ENCODE results near the gene RNU6-9. TPM values are rescaled to one million over a fixed set of nuclear protein-coding genes. Genes with fewer than 3 reads are reported as not detected.
A peak's percentile ranks its signal among the peaks of the same experiment; 100 is the strongest.

The RNU6-9 gene
- total and polyA plus RNA-seq, 2 donors: not detected

- no peak for DNase-seq (ENCODE audit: extremely low spot score)
- Histone ChIP-seq H3K4me3 (ENCODE audit: low read depth, low read length) (peak overlapping the region; percentile 31), H3K27ac (ENCODE audit: low read depth) (peak overlapping the region; percentile 86), H3K4me1 (ENCODE audit: insufficient read depth) (no peaks in the 10 kb centered on the region), H3K36me3 (ENCODE audit: insufficient read depth) (no peaks in the 10 kb centered on the region)
- 47% methylated on average over 64 of the region's 64 CpGs for WGBS
Measured at GRCh38 chr19:940591-941291, 47.5 kb downstream of the RNU6-9 start.

GRCh38 chr19:941292-942132 is 48.2 kb downstream of the RNU6-9 start:
- Histone ChIP-seq H3K4me1 (ENCODE audit: insufficient read depth) (no peaks in the 10 kb centered on the region), H3K27ac (ENCODE audit: low read depth) (no peak overlapping the region), H3K4me3 (ENCODE audit: low read depth, low read length) (peak overlapping the region; percentile 31), H3K36me3 (ENCODE audit: insufficient read depth) (no peaks in the 10 kb centered on the region)
- DNase-seq (ENCODE audit: extremely low spot score): no peak
- WGBS: 77% methylated on average over 45 of the region's 45 CpGs

- Histone ChIP-seq H3K4me3 (ENCODE audit: low read depth, low read length) (no peak overlapping the region), H3K36me3 (ENCODE audit: insufficient read depth) (no peaks in the 10 kb centered on the region), H3K27ac (ENCODE audit: low read depth) (no peak overlapping the region), H3K4me1 (ENCODE audit: insufficient read depth) (no peaks in the 10 kb centered on the region)
- 92% methylated on average over 32 of the region's 32 CpGs for WGBS
- DNase-seq (ENCODE audit: extremely low spot score): no peak
Measured at GRCh38 chr19:942133-942645, 48.9 kb downstream of the RNU6-9 start.

Small RNA genes within 50 kb of the gene (small RNA-seq; reads per million reads assigned to genes)
- gene RNU6-9: 0.09 reads per million

Other genes with a start within 250 kb of the RNU6-9 start
- gene RNF126, start 230.3 kb upstream of the RNU6-9 start, total RNA-seq: 8.6 TPM
- gene RNF126, start 230.3 kb upstream of the RNU6-9 start, polyA plus RNA-seq: 41.8 TPM
- 23.3 TPM for gene FSTL3, start 217.1 kb upstream of the RNU6-9 start, total RNA-seq
- 86.9 TPM for gene FSTL3, start 217.1 kb upstream of the RNU6-9 start, polyA plus RNA-seq
- gene PRSS57, start 198.0 kb upstream of the RNU6-9 start, total RNA-seq: not detected
- gene PRSS57, start 198.0 kb upstream of the RNU6-9 start, polyA plus RNA-seq: not detected
- gene PALM, start 184.5 kb upstream of the RNU6-9 start, total RNA-seq: 23.6 TPM
- gene PALM, start 184.5 kb upstream of the RNU6-9 start, polyA plus RNA-seq: 69.3 TPM
- 1.4 TPM for gene MISP, start 142.4 kb upstream of the RNU6-9 start, total RNA-seq
- 0.91 TPM for gene MISP, start 142.4 kb upstream of the RNU6-9 start, polyA plus RNA-seq
- gene PTBP1, start 96.0 kb upstream of the RNU6-9 start, total RNA-seq: 104 TPM
- gene PTBP1, start 96.0 kb upstream of the RNU6-9 start, polyA plus RNA-seq: 108 TPM
- gene PLPPR3, start 71.5 kb upstream of the RNU6-9 start, total RNA-seq: 2.1 TPM
- gene PLPPR3, start 71.5 kb upstream of the RNU6-9 start, polyA plus RNA-seq: 0.03 TPM
- not detected for gene AZU1, start 65.6 kb upstream of the RNU6-9 start, total RNA-seq
- gene AZU1, start 65.6 kb upstream of the RNU6-9 start, polyA plus RNA-seq: 0.15 TPM
- 0.26 TPM for gene PRTN3, start 52.5 kb upstream of the RNU6-9 start, total RNA-seq
- gene PRTN3, start 52.5 kb upstream of the RNU6-9 start, polyA plus RNA-seq: 0.08 TPM
- not detected for gene ELANE, start 41.2 kb upstream of the RNU6-9 start, total RNA-seq
- 5.7 TPM for gene ELANE, start 41.2 kb upstream of the RNU6-9 start, polyA plus RNA-seq
- gene CFD, start 33.8 kb upstream of the RNU6-9 start, total RNA-seq: 84.4 TPM
- gene CFD, start 33.8 kb upstream of the RNU6-9 start, polyA plus RNA-seq: 2,164 TPM
- gene MED16, start 297 bp upstream of the RNU6-9 start, total RNA-seq: 21.2 TPM
- gene MED16, start 297 bp upstream of the RNU6-9 start, polyA plus RNA-seq: 59.8 TPM
- gene R3HDM4, start 19.7 kb downstream of the RNU6-9 start, total RNA-seq: 16.0 TPM
- 62.3 TPM for gene R3HDM4, start 19.7 kb downstream of the RNU6-9 start, polyA plus RNA-seq
- not detected for gene KISS1R, start 23.8 kb downstream of the RNU6-9 start, total RNA-seq
- gene KISS1R, start 23.8 kb downstream of the RNU6-9 start, polyA plus RNA-seq: 0.28 TPM
- gene ARID3A, start 32.6 kb downstream of the RNU6-9 start, total RNA-seq: 9.1 TPM
- gene ARID3A, start 32.6 kb downstream of the RNU6-9 start, polyA plus RNA-seq: 6.1 TPM
- gene WDR18, start 90.9 kb downstream of the RNU6-9 start, total RNA-seq: 23.3 TPM
- gene WDR18, start 90.9 kb downstream of the RNU6-9 start, polyA plus RNA-seq: 36.6 TPM
- gene GRIN3B, start 106.9 kb downstream of the RNU6-9 start, total RNA-seq: not detected
- 0.06 TPM for gene GRIN3B, start 106.9 kb downstream of the RNU6-9 start, polyA plus RNA-seq
- 34.5 TPM for gene TMEM259, start 127.6 kb downstream of the RNU6-9 start, total RNA-seq
- gene TMEM259, start 127.6 kb downstream of the RNU6-9 start, polyA plus RNA-seq: 159 TPM
- not detected for gene RNU6-2, start 128.0 kb downstream of the RNU6-9 start, total RNA-seq
- gene RNU6-2, start 128.0 kb downstream of the RNU6-9 start, polyA plus RNA-seq: not detected
- gene CNN2, start 133.1 kb downstream of the RNU6-9 start, total RNA-seq: 73.3 TPM
- 97.1 TPM for gene CNN2, start 133.1 kb downstream of the RNU6-9 start, polyA plus RNA-seq
- 1.9 TPM for gene ABCA7, start 146.6 kb downstream of the RNU6-9 start, total RNA-seq
- 5.9 TPM for gene ABCA7, start 146.6 kb downstream of the RNU6-9 start, polyA plus RNA-seq
- 5.7 TPM for gene ARHGAP45, start 173.7 kb downstream of the RNU6-9 start, total RNA-seq
- gene ARHGAP45, start 173.7 kb downstream of the RNU6-9 start, polyA plus RNA-seq: 12.0 TPM
- 35.2 TPM for gene POLR2E, start 201.9 kb downstream of the RNU6-9 start, total RNA-seq
- gene POLR2E, start 201.9 kb downstream of the RNU6-9 start, polyA plus RNA-seq: 255 TPM
- 71.3 TPM for gene GPX4, start 210.5 kb downstream of the RNU6-9 start, total RNA-seq
- gene GPX4, start 210.5 kb downstream of the RNU6-9 start, polyA plus RNA-seq: 452 TPM

Data from urinary bladder (tissue), 4 donors.